Measurements from ENCODE around the gene RABGGTB.
"Not testable (repeated sequence)": the region's sequence is repeated elsewhere in the genome, so short reads cannot be mapped to it uniquely, and the experiment has no call there.

Gene RABGGTB

DNA sequence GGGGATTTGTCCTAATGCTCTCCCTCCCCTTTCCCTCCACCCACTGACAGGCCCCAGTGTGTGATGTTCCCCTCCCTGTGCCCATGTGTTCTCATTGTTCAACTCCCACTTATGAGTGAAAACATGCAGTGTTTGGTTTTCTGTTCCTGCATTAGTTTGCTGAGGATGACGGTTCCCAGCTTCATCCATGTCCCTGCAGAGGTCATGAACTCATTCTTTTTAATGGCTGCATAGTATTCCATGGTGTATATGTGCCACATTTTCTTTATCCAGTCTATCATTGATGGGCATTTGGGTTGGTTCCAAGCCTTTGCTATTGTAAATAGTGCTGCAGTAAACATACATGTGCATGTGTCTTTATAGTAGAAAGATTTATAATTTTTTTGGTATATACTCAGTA, 37.5 kb downstream of the RABGGTB start:
- no CpG with 5 or more reads among the region's 1 CpG for WGBS (ENCODE audit: insufficient coverage, insufficient read length)
- H3K27ac ChIP-seq (ENCODE audit: low read length); H3K27me3 ChIP-seq (ENCODE audit: control insufficient read depth, insufficient read depth, low read length); H3K4me1 ChIP-seq (ENCODE audit: control insufficient read depth, insufficient read depth, low read length); H3K9me3 ChIP-seq (ENCODE audit: control insufficient read depth, insufficient read depth, low read length); H3K36me3 ChIP-seq (ENCODE audit: control insufficient read depth, insufficient read depth, low read length); DNase-seq (ENCODE audit: low read depth, low spot score); H3K4me3 ChIP-seq (ENCODE audit: low read length): not testable (repeated sequence)

DNA sequence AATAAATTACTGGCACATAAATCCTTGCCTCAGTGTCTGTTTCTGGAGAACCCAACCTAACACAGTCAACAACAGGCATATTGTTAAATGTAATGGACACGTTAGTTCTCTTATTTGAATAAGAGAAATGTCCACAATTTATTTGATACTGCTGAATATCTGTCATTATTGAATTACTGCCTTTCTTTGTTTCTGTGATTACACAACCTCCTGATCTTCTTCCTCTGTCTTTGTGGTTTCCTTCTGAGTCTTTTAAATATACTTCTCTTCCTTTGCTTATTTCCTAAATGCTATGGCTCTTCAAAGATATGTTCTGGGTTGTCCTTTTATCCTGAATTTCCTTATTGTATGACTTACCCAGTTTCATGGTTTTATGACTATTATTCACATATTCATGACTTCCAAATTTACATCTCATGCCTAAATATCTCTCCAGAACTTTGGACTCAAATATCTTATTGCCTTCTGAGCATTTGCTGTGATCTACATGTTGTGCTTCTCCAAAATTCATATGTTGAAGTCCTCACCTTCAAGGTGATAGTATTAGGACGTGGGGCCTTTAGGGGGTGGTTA, 50.6 kb downstream of the RABGGTB start:
- H3K36me3 ChIP-seq (ENCODE audit: control insufficient read depth, insufficient read depth, low read length) = no peaks in the 10 kb centered on the region
- H3K27ac ChIP-seq (ENCODE audit: low read length) = no peak overlapping the region
- no peaks in the 10 kb centered on the region for H3K4me1 ChIP-seq (ENCODE audit: control insufficient read depth, insufficient read depth, low read length)
- no CpG with 5 or more reads among the region's 2 CpGs for WGBS (ENCODE audit: insufficient coverage, insufficient read length)
- no peaks in the 10 kb centered on the region for H3K9me3 ChIP-seq (ENCODE audit: control insufficient read depth, insufficient read depth, low read length)
- H3K27me3 ChIP-seq (ENCODE audit: control insufficient read depth, insufficient read depth, low read length) = no peaks in the 10 kb centered on the region
- DNase-seq (ENCODE audit: low read depth, low spot score) = no peak
- H3K4me3 ChIP-seq (ENCODE audit: low read length) = no peak overlapping the region

DNA sequence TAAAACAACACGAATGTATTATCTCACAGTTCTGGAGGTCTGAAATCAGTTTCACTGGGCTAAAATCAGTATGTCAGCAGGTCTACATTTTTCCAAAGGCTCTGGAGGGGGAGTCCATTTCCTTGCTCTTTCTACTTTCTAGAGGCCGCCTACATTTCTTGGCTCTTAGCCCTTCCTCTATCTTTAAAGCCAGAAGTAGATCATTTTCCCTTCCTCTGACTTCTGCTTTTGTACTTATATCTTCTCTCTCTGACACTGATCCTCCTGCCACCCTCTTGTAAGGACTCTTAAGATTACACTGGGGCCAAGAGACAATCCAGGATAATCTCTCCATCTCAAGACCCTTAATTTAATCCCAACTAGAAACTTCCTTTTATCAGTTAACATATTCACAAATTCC, 52.0 kb downstream of the RABGGTB start:
- Histone ChIP-seq H3K27me3 (ENCODE audit: control insufficient read depth, insufficient read depth, low read length) (no peaks in the 10 kb centered on the region), H3K9me3 (ENCODE audit: control insufficient read depth, insufficient read depth, low read length) (no peaks in the 10 kb centered on the region), H3K36me3 (ENCODE audit: control insufficient read depth, insufficient read depth, low read length) (no peaks in the 10 kb centered on the region), H3K4me1 (ENCODE audit: control insufficient read depth, insufficient read depth, low read length) (no peaks in the 10 kb centered on the region), H3K4me3 (ENCODE audit: low read length) (no peak overlapping the region), H3K27ac (ENCODE audit: low read length) (no peak overlapping the region)
- no CpG with 5 or more reads among the region's 2 CpGs for WGBS (ENCODE audit: insufficient coverage, insufficient read length)
- no peak for DNase-seq (ENCODE audit: low read depth, low spot score)

DNA sequence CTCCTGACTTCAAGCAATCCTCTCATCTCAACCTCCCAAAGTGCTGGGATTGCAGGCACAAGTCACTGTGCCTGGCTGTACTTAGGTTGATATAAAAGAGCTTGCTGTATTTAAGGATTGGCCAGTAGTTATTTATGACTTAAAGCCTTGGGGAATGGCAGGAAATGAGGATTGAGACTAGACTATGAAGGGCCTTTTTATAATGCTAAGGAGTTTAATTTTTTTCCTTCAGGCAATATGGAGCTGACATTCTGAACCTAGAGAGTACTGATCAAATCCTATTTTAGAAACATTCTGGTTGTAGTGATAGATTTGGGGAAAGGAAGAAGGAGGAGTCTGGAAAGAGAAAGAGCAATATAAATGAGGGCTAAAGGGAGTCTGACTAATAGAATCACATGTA, 55.4 kb downstream of the RABGGTB start:
- Histone ChIP-seq H3K36me3 (ENCODE audit: control insufficient read depth, insufficient read depth, low read length) (no peaks in the 10 kb centered on the region), H3K4me3 (ENCODE audit: low read length) (no peak overlapping the region), H3K27me3 (ENCODE audit: control insufficient read depth, insufficient read depth, low read length) (no peaks in the 10 kb centered on the region), H3K4me1 (ENCODE audit: control insufficient read depth, insufficient read depth, low read length) (no peaks in the 10 kb centered on the region), H3K27ac (ENCODE audit: low read length) (no peak overlapping the region), H3K9me3 (ENCODE audit: control insufficient read depth, insufficient read depth, low read length) (no peaks in the 10 kb centered on the region)
- DNase-seq (ENCODE audit: low read depth, low spot score) = no peak

Data from iPS DF 6.9 (cell line).